GM18861 (cell line): Measurements from ENCODE around the gene NSUN4.
"Not testable (repeated sequence)": the region's sequence is repeated elsewhere in the genome, so short reads cannot be mapped to it uniquely, and the experiment has no call there.

Source experiments
- ATAC-seq: cut with Tn5 transposase; IDR thresholded peaks from one replicate; pipeline ENCODE4 v1.9.1; 2021; ENCODE audit not compliant: unreplicated experiment

Gene NSUN4

DNA sequence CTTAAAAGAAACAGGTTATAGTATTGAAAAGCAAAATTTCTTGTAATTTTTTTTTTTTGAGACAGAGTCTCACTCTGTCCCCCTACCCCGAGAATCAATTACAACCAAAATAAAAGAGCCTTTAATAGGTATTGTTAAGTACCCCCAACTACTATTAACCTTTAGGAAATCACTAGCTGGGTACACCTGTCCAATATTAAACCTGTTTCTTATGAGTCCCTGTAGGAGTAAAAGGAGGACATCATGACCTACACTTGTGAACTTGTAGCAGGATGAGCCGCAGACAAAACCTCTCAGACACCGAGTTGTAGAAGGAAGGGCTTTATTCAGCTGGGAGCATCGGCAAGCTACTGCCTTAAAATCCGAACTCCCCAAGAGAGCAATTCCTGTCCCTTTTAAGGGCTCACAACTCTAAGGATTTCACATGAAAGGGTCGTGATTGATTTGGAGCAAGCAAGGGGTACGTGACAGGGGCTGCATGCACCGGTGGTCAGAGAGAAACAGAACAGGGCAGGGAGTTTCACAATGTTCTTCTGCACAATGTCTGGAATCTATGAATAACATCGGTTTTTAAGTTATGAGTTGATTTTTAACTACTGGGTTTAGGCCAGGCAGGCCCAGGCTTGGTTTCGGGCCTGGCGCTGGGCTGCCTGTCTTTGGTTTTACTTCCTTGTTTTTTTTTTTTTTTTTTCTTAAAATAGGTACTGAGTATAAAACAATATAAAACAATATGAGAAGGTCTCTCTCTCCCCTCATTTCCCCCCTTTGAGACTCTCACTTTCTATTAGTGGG is 15.1 kb upstream of the NSUN4 start:
- not testable (repeated sequence) for ATAC-seq

DNA sequence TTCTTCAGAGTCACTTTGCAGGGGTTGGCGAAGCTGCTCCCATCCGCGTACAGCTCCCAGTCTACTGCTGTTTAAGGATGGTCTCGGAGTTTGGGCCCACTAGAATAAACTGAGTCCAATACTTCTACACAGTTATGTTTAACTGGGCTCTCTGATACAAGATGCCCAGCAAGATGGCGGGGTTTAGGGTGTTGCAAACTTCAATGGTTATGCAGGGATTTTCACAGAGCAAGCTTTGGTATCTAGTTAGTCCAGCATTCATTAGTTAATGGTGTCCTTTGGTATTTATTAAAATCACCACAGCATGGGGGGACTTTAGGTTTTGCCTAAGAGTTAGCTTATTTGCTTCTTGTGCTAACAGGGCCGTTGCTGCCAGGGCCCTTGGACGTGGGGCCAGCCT is 12.4 kb upstream of the NSUN4 start:
- ATAC-seq = not testable (repeated sequence)

DNA sequence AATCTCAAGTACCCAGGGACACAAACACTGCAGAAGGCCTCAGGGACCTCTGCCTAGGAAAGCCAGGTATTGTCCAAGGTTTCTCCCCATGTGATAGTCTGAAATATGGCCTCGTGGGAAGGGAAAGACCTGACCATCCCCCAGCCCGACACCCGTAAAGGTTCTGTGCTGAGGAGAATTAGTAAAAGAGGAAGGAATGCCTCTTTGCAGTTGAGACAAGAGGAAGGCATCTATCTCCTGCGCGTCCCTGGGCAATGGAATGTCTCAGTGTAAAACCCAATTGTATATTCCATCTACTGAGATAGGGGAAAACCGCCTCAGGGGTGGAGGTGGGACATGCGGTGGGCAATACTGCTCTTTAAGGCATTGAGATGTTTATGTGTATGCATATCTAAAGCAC is 10.8 kb upstream of the NSUN4 start:
- not testable (repeated sequence) for ATAC-seq

DNA sequence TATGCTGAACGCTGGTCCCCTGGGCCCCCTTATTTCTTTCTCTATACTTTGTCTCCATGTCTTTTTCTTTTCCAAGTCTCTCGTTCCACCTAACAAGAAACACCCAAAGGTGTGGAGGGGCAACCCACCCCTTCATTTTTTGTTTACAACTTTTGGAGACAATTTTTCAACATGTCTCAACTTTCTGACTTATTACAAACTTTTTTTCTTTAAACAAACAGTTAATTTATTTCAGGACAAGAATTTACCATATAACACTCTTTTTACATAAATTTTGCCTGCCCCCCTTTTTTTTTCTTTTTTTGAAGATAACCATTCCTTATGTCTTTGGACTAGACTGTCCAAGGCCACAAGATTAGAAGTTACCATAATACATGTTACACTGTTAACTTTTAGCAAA is 10.2 kb upstream of the NSUN4 start:
- not testable (repeated sequence) for ATAC-seq

DNA sequence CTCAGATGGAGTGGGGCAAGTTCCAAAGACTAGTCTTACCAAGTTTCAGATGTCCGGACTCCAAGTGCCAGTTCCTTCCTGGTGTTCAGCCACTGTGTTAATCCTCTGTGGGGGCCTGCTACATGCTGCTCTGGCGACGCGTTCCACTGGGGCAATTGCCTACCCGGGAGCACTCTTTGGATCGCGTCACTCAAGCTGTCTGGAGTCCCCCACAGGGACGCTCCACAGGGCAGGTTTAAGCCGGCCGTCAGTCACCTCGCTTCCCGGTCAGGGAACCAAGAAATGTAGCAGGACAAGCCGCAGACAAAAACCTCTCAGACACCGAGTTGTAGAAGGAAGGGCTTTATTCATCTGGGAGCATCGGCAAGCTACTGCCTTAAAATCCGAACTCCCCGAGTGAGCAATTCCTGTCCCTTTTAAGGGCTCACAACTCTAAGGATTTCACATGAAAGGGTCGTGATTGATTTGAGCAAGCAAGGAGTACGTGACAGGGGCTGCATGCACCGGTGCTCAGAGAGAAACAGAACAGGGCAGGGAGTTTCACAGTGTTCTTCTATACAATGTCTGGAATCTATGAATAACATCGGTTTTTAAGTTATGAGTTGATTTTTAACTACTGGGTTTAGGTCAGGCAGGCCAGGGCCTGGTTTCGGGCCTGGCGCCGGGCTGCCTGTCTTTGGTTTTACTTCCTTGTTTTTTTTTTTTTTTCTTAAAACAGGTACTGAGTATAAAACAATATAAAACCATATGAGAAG is 8.6 kb upstream of the NSUN4 start:
- not testable (repeated sequence) for ATAC-seq

DNA sequence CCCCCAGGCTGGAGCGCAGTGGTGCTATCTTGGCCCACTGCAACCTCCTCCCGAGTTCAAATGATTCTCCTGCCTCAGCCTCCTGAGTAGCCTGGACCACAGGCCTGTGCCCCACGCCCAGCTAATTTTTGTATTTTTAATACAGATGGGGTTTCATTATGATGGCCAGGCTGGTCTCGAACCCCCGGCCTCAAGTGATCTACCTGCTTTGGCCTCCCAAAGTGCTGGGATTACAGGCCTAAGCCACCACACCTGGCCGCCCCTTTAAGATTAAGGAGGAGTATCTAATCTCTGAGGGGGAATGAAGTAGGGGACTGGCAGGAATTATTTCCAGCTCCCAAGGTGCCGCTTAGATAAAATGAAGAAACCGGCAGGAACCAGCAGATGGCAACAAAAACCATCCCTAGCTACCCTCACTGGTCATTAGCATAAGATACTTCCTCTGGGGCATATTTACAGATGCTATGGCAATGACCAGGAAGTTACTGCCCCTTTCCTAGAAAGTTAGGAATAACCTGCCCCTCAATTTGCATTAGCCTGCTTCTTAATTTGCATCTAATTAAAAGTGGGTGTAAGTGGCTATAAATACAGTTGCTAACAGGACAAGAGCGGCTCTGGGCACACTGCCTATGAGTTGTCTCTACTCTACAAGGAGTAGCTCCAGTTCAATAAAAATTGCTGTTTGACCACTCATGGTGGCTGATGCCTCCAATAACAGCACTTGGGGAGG is 7.1 kb upstream of the NSUN4 start:
- ATAC-seq = peak; percentile 56

DNA sequence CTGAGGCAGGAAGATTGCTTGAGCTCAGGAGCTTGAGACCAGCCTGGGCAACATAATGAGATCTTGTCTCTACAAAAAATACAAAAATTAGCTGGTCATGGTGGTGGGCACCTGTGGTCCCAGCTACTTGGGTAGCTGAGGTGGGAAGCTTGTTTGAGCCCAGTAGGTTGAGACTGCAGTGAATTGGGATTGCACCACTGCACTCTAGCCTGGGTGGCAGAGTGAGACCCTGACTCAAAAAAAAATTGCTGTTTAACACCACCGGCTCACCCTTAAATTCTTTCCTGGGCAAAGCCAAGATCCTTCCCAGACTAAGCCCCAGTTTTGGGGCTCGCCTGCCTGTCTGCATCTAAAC is 6.6 kb upstream of the NSUN4 start:
- peak; percentile 10 for ATAC-seq

DNA sequence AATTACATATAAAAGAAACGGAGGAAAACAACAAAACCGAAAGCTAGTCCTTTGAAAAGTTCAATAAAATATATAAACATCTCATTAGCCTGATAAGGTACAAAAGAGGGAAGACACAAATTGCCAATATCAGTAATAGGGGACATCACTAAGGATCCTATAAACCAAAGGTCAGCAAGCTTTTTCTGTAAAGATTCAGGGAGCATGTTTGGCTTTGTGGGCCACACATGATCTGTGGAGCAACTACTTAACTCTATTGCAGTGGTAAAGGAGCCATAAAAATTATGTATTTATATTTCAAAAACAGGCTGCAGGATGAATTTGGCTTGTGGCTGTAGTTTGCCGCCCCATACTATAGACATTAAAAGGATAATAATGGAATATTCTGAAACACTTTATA is 5.5 kb upstream of the NSUN4 start:
- no peak for ATAC-seq

DNA sequence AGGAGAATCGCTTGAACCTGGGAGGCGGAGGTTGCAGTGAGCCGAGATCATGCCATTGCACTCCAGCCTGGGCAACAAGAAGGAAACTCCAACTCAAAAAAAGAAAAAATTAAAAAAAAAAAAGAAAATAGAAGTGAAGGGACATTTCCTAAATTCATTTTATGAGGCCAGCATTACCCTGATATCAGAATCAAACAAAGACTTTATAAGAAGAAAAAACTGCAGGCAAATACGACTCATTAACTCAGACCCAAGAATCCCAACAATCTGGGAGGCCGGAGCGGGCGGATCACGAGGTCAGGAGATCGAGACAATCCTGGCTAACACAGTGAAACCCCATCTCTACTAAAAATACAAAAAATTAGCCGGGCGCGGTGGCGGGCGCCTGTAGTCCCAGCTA is 3.2 kb upstream of the NSUN4 start:
- not testable (repeated sequence) for ATAC-seq

DNA sequence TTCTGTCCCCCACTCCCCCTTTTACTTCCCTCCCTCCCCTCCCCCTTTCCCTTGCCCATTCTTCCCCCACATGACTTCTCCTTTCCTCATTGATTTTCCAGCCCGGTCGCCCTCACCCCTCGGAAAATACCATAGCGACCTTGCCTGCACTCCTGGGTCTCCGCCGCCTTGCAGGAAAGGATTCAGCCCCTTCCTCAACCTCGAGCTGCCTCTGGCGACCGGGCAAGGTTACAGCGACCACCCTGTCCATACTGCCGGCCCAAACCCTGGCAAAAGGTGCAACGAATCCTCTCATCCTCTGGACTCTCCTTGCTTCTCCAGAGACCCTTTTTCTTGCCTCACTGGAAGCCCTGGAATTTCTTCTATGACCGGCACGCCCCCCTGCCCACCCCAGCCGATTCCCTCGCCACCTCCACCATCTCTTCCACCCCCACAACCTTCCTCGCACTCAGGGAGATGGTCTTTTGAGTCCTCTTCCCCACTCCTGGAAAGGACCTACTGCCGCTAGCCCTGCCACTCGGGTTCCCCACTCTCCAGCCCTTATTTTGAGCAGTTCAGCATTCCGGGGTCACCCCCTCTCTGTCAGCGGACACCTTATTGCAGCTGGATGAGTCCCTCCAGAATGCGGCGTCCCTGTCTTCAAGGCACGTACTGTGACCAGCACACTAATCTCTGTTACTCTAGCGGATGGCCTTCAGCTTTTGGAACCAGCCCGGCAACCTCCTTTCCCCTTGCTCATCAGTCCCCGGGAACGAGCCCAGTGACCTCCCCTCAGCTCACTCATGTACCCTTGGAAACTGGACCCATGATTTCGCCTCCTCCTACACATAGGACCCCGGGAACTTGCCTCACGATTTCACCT is 846 bp downstream of the NSUN4 start:
- ATAC-seq = no peak

DNA sequence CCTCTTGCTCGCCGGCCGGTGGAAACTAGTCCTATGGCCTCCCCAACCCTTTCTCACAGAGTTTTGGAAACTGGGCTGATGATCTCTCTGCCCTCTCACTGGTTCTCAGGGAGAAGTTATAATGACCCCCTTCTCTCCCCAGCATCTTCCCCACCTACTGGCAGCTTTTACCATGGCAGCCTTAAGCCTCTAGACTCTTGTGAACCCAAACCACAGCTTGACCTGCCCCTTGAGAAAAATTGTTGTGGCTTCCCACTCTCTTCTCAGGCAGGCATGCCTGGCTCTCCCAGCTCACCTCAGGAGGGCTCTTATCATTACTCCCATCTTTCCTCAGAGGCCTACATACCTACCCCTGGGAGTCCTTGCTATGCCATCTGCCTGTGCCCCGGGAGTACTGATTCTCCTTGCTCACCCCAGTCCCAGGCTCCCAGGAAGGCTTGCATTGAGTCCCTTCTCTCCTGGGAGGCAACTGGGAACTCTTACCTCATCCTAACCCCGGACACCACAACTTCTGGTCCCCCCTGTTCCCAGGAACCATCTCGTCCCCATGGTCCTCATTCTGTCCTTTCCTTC is 1.6 kb downstream of the NSUN4 start:
- ATAC-seq = no peak

DNA sequence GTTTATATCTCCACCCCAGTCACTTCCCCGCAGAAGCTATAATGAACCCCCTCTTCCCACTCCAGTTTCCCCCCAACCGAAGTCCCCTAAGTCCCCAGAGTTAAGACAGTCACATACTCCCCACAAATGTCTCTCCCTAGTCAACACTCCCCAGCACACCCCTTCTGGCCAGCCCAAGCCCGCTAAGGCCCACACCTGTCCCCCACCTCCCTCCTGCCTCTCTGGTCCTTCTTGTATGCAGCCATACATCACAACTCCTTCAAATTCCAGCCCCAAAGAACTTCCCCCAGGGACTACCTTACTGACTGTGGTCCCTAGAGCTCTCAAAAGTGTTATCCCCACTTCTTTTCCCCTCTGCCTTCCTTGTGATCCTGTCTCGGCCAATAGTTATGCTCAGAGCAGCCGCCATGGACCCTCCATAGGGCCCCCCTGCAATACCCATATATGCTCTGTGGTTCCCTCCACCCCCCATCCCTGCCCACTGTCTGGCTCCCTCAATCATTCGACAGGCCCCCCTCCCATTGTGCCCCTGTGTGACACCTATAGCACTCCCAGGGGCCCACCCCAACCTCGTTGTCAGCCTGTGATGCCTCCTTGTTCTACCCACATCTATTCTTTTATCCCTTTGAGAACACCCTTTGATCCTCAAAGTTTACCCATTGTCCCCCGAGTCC is 2.2 kb downstream of the NSUN4 start:
- no peak for ATAC-seq

DNA sequence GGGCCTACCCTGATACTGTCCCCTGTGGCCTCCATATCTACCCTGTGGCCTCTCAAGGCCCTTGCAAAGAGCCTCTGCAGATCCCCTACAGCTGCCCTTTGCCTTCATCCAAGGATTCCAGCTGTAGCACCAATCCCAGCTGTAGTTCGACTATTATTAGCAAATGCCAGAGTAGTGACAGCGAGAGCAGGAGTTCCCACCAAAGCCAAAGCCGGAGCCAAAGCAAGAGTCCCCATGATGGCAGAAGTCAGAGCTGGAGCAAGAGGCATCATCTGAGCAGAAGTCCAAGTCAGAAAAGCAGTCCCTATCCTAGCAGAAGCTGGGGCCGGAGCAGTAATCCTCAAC is 2.7 kb downstream of the NSUN4 start:
- no peak for ATAC-seq

DNA sequence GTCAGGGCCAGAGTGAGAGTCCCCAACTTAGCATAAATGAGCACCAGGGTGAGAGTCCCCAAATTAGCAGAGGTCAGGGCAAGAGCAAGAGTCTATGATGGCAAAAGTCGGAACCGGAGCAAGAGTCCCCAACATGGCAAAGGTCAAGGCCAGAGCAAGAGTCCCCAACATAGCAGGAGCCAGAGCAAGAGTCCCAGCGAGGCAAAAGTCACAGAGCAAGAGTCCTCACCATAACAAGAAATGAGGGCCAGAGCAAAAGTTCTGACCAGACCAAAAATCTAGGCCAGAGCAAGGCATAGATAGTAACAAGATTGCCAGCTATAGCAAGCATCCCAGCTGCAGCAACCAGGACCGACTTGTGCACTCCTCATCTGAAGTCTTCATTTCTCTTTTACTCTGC is 3.1 kb downstream of the NSUN4 start:
- no peak for ATAC-seq

DNA sequence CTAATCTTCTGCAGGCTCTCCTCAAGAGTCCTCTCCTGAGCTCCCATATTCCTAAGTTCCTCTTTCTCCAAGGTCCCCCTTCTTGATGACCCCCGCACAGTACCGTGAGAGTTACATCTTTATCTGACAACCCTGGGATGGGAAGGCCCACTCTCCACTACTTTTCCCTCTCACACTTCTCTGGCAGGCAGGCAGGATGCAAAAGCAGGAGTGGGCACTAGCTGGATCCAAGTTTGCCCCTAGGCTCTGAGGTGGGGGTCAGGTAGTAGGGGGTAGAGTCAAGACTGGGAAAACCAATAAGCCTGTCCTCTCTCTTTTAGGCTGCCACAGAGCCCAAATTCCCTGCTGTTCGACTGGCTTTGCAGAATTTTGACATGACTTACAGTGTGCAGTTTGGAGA is 3.9 kb downstream of the NSUN4 start:
- no peak for ATAC-seq

DNA sequence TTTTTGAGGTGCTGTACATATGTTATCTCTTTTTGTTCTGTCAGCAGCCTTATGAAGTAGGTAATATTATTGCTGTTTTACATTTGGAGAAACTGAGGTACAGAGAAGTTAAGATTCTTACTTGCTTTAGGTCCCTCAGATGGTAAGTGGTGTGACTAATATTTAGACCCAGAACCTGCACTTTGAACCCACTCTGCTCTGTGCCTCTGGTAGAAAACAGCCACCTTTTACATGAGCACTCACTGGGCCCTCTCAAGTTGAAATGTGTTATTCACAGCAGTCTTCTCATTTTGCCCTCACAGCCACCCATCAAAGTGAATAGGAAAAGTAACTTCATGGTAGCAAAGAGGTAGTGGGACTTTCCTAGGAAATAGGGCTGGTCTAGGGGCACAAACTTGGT is 4.7 kb downstream of the NSUN4 start:
- ATAC-seq = no peak

DNA sequence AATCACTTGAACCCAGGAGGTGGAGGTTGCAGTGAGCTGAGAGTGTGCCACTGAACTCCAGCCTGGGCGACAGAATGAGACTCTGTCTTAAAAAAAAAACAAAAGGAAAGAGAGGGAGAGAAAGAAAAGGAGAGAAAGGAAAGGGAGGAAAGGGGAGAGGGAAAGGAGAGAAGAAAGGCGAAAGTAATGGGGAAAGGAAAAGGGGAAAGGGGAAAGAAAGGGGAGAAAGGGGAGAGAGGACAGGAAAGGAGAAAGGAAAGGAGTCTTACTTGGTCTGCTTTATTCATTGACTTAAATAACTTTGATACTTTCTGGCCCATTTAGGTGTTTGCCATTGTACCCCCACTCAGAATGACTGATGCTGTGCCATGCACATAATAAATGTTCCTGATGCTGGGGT is 11.8 kb downstream of the NSUN4 start:
- no peak for ATAC-seq

DNA sequence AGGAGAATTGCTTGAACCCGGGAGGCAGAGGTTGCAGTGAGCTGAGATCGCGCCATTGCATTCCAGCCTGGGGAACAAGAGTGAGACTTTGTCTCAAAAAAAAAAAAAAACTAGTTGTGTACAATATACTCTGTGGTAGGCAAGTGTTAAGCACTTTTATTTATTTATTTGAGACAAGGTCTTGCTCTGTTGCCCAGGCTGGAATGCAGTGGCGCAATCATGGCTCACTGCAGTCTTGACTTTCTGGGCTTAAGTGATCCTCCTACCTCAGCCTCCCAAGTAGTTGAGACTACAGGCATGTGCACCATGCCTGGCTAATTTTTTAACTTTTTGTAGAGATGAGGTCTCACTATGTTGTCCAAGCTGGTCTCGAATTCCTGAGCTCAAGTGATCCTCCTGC is 15.3 kb downstream of the NSUN4 start:
- ATAC-seq = not testable (repeated sequence)

DNA sequence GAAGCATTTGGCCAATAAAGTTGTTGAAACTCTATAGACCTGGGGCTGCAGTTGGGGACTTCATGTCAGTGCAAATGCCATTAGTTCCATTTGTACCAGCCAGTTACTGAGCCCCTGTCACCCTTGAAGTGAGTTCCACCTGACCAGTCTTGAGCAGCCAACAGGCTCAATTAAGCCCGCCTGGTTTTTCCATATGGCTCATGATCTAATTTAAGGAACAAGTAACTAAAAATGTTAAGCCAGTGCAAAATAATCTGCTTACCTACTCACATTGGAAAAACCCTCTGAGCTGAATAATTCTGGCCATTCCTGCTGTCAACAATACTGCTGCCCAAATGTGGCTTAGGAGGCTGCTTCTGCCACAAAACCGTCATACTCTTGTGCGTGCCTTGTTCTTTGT is 21.6 kb downstream of the NSUN4 start:
- ATAC-seq = no peak

DNA sequence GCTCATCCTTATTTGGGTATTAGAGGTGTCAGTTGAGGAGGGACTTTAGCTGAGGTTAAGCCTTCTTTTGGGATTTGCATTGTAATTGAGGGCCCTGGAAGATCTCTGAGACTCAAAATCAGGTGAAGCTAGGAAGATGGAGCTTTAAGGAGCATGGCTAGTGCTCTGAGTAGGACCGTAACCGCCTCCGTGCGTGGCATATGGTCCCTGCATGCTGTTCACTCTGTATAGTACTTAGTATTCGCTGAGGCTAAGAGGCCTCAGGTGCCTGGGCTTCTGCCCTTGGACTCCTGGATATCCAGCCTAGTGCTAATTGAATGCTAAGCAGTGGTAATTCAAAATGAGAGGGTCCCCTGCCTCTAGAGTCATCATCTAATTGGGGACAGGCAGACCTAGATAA is 22.5 kb downstream of the NSUN4 start:
- ATAC-seq = no peak
